Measurements from ENCODE around the gene MYBPC2. TPM values are rescaled to one million over a fixed set of nuclear protein-coding genes. Genes with fewer than 3 reads are reported as not detected.

The MYBPC2 gene
- total and polyA plus RNA-seq, 12 donors = 0.01 to 0.35 (median 0.13) TPM; not detected in 9

GRCh38 chr19:50512999-50513745 lies 80.5 kb downstream of the MYBPC2 start:
- H3K27ac ChIP-seq = no peak overlapping the region

GRCh38 chr19:50513746-50514345 lies 81.2 kb downstream of the MYBPC2 start, which contains the start of gene ASPDH:
Gene ASPDH (minus strand): TSS chr19:50513913. CDS start chr19:50513823, 90 bp downstream.
- ATAC-seq = no peak
- H3K4me3 ChIP-seq = no peak within 1 kb of the TSS
- no peaks in the 10 kb centered on the region for H3K9me3 ChIP-seq
- peaks cover 5 to 25% (median 13%) of the 10 kb centered on the region in 9 donors for H3K4me1 ChIP-seq
- TF ChIP-seq CTCF (IDR thresholded peaks at IDR 0.05) = no peak
- intact Hi-C loops (cut with DNase I) = loop anchor here in 1 of 10 donors (5.0 to 10.0 kb wide), 2 partner anchors 37 to 291 kb away; partner anchors contain the start of genes EMC10 and GARIN5A
- no peak within 1 kb of the TSS for H3K27ac ChIP-seq
- H3K36me3 ChIP-seq = no peaks in the 10 kb centered on the region
- H3K27me3 ChIP-seq = peaks cover 0 to 13% (median 0%) of the 10 kb centered on the region in 7 donors
- 60 to 66% methylated on average over 21 of the region's 22 CpGs for WGBS, 2 donors
- DNase-seq = no peak

More at GRCh38 chr19:50512999-50513745, 80.5 kb downstream of the MYBPC2 start:
- no peak for DNase-seq
- ATAC-seq = no peak
- Histone ChIP-seq H3K36me3 (no peaks in the 10 kb centered on the region), H3K4me3 (no peak overlapping the region), H3K27me3 (peaks cover 0 to 13% (median 0%) of the 10 kb centered on the region in 7 donors), H3K4me1 (peaks cover 5 to 27% (median 13%) of the 10 kb centered on the region in 9 donors), H3K9me3 (no peaks in the 10 kb centered on the region)
- WGBS, 2 donors = 65 to 71% methylated on average over 12 of the region's 12 CpGs
- intact Hi-C loops (cut with DNase I) = loop anchor here in 1 of 10 donors (5.0 to 10.0 kb wide), 2 partner anchors 36 to 292 kb away; partner anchors contain the start of genes EMC10 and GARIN5A
- no peak for TF ChIP-seq CTCF (IDR thresholded peaks at IDR 0.05)

- Histone ChIP-seq H3K27ac (no peak overlapping the region), H3K4me3 (no peak overlapping the region), H3K36me3 (no peaks in the 10 kb centered on the region), H3K27me3 (peaks cover 0 to 13% (median 0%) of the 10 kb centered on the region in 7 donors), H3K9me3 (no peaks in the 10 kb centered on the region), H3K4me1 (peaks cover 5 to 18% (median 12%) of the 10 kb centered on the region in 9 donors)
- DNase-seq = no peak
- 51 to 60% methylated on average over 35 to 38 of the region's 38 CpGs for WGBS, 2 donors
- ATAC-seq = no peak
- no peak for TF ChIP-seq CTCF (IDR thresholded peaks at IDR 0.05)
- intact Hi-C loops (cut with DNase I) = loop anchor here in 1 of 10 donors (5.0 to 10.0 kb wide), 2 partner anchors 37 to 290 kb away; partner anchors contain the start of genes EMC10 and GARIN5A
These were observed 81.9 kb downstream of the MYBPC2 start for GRCh38 chr19:50514346-50515167.

- WGBS, 2 donors = 73 to 75% methylated on average over 10 to 11 of the region's 11 CpGs
- H3K4me3 ChIP-seq = no peak overlapping the region
- intact Hi-C loops (cut with DNase I) = loop anchor here in 1 of 10 donors (10.0 kb wide), 1 partner anchor 290 kb away; no protein-coding TSS in a partner anchor
- TF ChIP-seq CTCF (IDR thresholded peaks at IDR 0.05) = no peak
- ATAC-seq (no peak), DNase-seq (no peak)
- no peak overlapping the region for H3K27ac ChIP-seq
- H3K27me3 ChIP-seq = peaks cover 0 to 13% (median 0%) of the 10 kb centered on the region in 7 donors
- no peaks in the 10 kb centered on the region for H3K9me3 ChIP-seq
- H3K4me1 ChIP-seq = peaks cover 3 to 14% (median 8%) of the 10 kb centered on the region in 9 donors
- no peaks in the 10 kb centered on the region for H3K36me3 ChIP-seq
These were observed 82.5 kb downstream of the MYBPC2 start for GRCh38 chr19:50515168-50515561.
